GM23338 (cell line): Measurements from ENCODE around the gene SF3B4. TPM values are rescaled to one million over a fixed set of nuclear protein-coding genes. Genes with fewer than 3 reads are reported as not detected.

Experiments
- ATAC-seq: fragments of 200-7000 bp; cut with Tn5 transposase; 3 replicates; pipeline ENCODE4 v1.9.1; 2020
- DNase-seq: peaks from one replicate; pipeline ENCODE4 v3.0.0-alpha.2; 2015; ENCODE audit warnings: low spot score
- H2AFZ ChIP-seq: fragments of 200-600 bp; sonication (generic); 2 replicates; pipeline ENCODE4 v1.8.0; 2016; ENCODE audit warnings: antibody characterized with exemption, mild to moderate bottlenecking, moderate library complexity
- H3F3A ChIP-seq: fragments of 200-600 bp; sonication (generic); replicated peaks from 2 replicates; pipeline ENCODE4 v1.8.0; 2017; ENCODE audit warnings: antibody characterized with exemption, mixed run types, low read depth
- H3K27ac ChIP-seq: fragments of 200-600 bp; sonication (generic); 2 replicates; pipeline ENCODE4 v1.6.1; 2016; ENCODE audit warnings: low read depth
- H3K27me3 ChIP-seq: fragments of 200-600 bp; sonication (generic); 2 replicates; pipeline ENCODE4 v1.8.0; 2016; ENCODE audit warnings: mild to moderate bottlenecking, mixed run types, moderate library complexity; ENCODE audit not compliant: insufficient read depth
- H3K36me3 ChIP-seq: fragments of 200-600 bp; sonication (generic); 2 replicates; pipeline ENCODE4 v1.8.0; 2016; ENCODE audit warnings: mild to moderate bottlenecking; ENCODE audit not compliant: insufficient read depth
- H3K4me1 ChIP-seq: fragments of 200-600 bp; sonication (generic); 2 replicates; pipeline ENCODE4 v1.8.0; 2016; ENCODE audit warnings: mild to moderate bottlenecking, moderate library complexity; ENCODE audit not compliant: insufficient read depth
- H3K4me2 ChIP-seq: fragments of 200-600 bp; sonication (generic); 2 replicates; pipeline ENCODE4 v1.7.1; 2017; ENCODE audit warnings: mixed run types
- H3K4me3 ChIP-seq: fragments of 200-600 bp; sonication (generic); 2 replicates; pipeline ENCODE4 v1.6.1; 2016; ENCODE audit warnings: mixed run types
- H3K79me2 ChIP-seq: fragments of 200-600 bp; sonication (generic); replicated peaks from 2 replicates; pipeline ENCODE4 v1.8.0; 2017; ENCODE audit warnings: mild to moderate bottlenecking; ENCODE audit not compliant: insufficient read depth
- H3K9me2 ChIP-seq: fragments of 200-600 bp; sonication (generic); 2 replicates; pipeline ENCODE4 v1.8.0; 2017; ENCODE audit not compliant: insufficient read depth
- H4K20me1 ChIP-seq: fragments of 200-600 bp; sonication (generic); replicated peaks from 2 replicates; pipeline ENCODE4 v1.8.0; 2017; ENCODE audit warnings: mild to moderate bottlenecking; ENCODE audit not compliant: insufficient read depth
- H3K27ac Mint-ChIP-seq: 2 replicates; pipeline ENCODE4 v1.8.0; 2020; ENCODE audit warnings: inconsistent platforms, mild to moderate bottlenecking, moderate library complexity, mixed read lengths
- H3K27me3 Mint-ChIP-seq: 3 replicates; pipeline ENCODE4 v1.8.0; 2022; ENCODE audit warnings: low read depth, mild to moderate bottlenecking, moderate library complexity, mixed read lengths, inconsistent platforms; ENCODE audit not compliant: insufficient read depth, poor library complexity
- H3K36me3 Mint-ChIP-seq: 3 replicates; pipeline ENCODE4 v1.8.0; 2021; ENCODE audit warnings: low read depth, mild to moderate bottlenecking, inconsistent platforms, moderate library complexity, mixed read lengths
- H3K4me1 Mint-ChIP-seq: 3 replicates; pipeline ENCODE4 v1.8.0; 2020; ENCODE audit warnings: mild to moderate bottlenecking, inconsistent platforms, mixed read lengths
- H3K4me3 Mint-ChIP-seq: 3 replicates; pipeline ENCODE4 v1.8.0; 2021; ENCODE audit warnings: moderate library complexity, mild to moderate bottlenecking, inconsistent platforms, mixed read lengths
- H3K9me3 Mint-ChIP-seq: 3 replicates; pipeline ENCODE4 v1.8.0; 2020; ENCODE audit warnings: moderate library complexity, mild to moderate bottlenecking, inconsistent platforms, mixed read lengths
- CREB1 ChIP-seq: fragments of 250-450 bp; sonication (Bioruptor Pico); IDR thresholded peaks from 2 replicates; pipeline ENCODE4 v1.5.0; 2020; ENCODE audit warnings: low read depth, mild to moderate bottlenecking, moderate library complexity
- CTCF ChIP-seq, 2 experiments: fragments of 200-600 bp in 1 of 2; sonication (generic) in 1 of 2; conservative IDR thresholded peaks; 2 replicates each; pipeline versions ENCODE4 v1.5.1 to v1.6.1; 2016 to 2017; ENCODE audit warnings: antibody characterized with exemption in 2 of 2, low read depth in 2 of 2, mild to moderate bottlenecking in 2 of 2, moderate library complexity in 1 of 2
- ETS1 ChIP-seq: IDR thresholded peaks from 2 replicates; pipeline ENCODE4 v1.6.1; 2016; ENCODE audit warnings: antibody characterized with exemption
- EZH2 ChIP-seq: fragments of 200-600 bp; sonication (generic); IDR thresholded peaks from one replicate; pipeline ENCODE4 v1.8.0; 2017; ENCODE audit warnings: antibody characterized with exemption, mild to moderate bottlenecking, low read depth; ENCODE audit not compliant: unreplicated experiment
- NANOG ChIP-seq: IDR thresholded peaks from 2 replicates; pipeline ENCODE4 v1.6.1; 2016; ENCODE audit warnings: antibody characterized with exemption, borderline replicate concordance
- POLR2AphosphoS5 ChIP-seq: IDR thresholded peaks from 2 replicates; pipeline ENCODE4 v1.6.1; 2016; ENCODE audit warnings: antibody characterized with exemption, low read depth
- REST ChIP-seq: IDR thresholded peaks from one replicate; pipeline ENCODE4 v1.6.1; 2018; ENCODE audit warnings: antibody characterized with exemption; ENCODE audit not compliant: unreplicated experiment
- STAT1 ChIP-seq: IDR thresholded peaks from one replicate; pipeline ENCODE4 v1.6.1; 2016; ENCODE audit warnings: antibody characterized with exemption; ENCODE audit not compliant: unreplicated experiment
- ZNF114 ChIP-seq: fragments of 250-450 bp; sonication (Bioruptor Pico); IDR thresholded peaks from 2 replicates; pipeline ENCODE4 v1.5.0; 2020; ENCODE audit warnings: mild to moderate bottlenecking, moderate library complexity
- ZNF331 ChIP-seq: fragments of 250-450 bp; sonication (Bioruptor Pico); IDR thresholded peaks from 2 replicates; pipeline ENCODE4 v1.5.0; 2020; ENCODE audit warnings: low read depth, mild to moderate bottlenecking, moderate library complexity
- polyA plus RNA-seq: library from polyadenylated mRNA; unstranded; fragments of >200 nt; fragmentation: Nextera tagmentation; extraction: Ambion mirVana; gene quantifications from 2 replicates; pipeline ENCODE4 v1.2.1, GENCODE V29; 2016
- total RNA-seq: library from RNA; depleted of rRNA; stranded (reverse); fragments of >200 nt; shearing (Covaris generic); gene quantifications from 2 replicates; pipeline ENCODE4 v1.2.3, GENCODE V29; 2014

Gene SF3B4
- total and polyA plus RNA-seq, 2 experiments from 2014 or later = 48.7 to 84.0 TPM

GRCh38 chr1:149927563-149928400 lies at the start of gene SF3B4 (continued):
- no peak for TF ChIP-seq CTCF (conservative IDR thresholded peaks at IDR 0.05; ENCODE audit: low read depth in 2 of 2)

GRCh38 chr1:149977345-149977744 lies 49.7 kb upstream of the SF3B4 start:
- Histone ChIP-seq H3K4me2 (no peak overlapping the region), H3K4me1 (no peaks in the 10 kb centered on the region), H2AFZ (no peak overlapping the region), H4K20me1 (peaks cover 15% of the 10 kb centered on the region), H3K79me2 (peaks cover 44% of the 10 kb centered on the region), H3K9me2 (no peaks in the 10 kb centered on the region), H3K27me3 (no peaks in the 10 kb centered on the region), H3F3A (no peaks in the 10 kb centered on the region), H3K27ac (no peak overlapping the region; the same call in 1 of the 2 replicates), H3K4me3 (no peak overlapping the region), H3K36me3 (peaks cover 10% of the 10 kb centered on the region)
- no peaks in the 10 kb centered on the region for H3K27me3 Mint-ChIP-seq
- H3K4me1 Mint-ChIP-seq = no peaks in the 10 kb centered on the region
- no peak for ATAC-seq
- no peak for DNase-seq
- TF ChIP-seq POLR2AphosphoS5 = no peak
- TF ChIP-seq EZH2 = no peak
- no peak for TF ChIP-seq ZNF114 (CRISPR knock-in tag)
- TF ChIP-seq STAT1 = no peak
- TF ChIP-seq REST = no peak
- no peak for TF ChIP-seq CREB1 (CRISPR knock-in tag)
- no peak for TF ChIP-seq ETS1
- no peak for TF ChIP-seq ZNF331
- TF ChIP-seq NANOG = no peak
- 0 out of 2 replicates have a peak overlapping the region, but pooled peaks have one; percentile 32 for H3K27ac Mint-ChIP-seq
- H3K9me3 Mint-ChIP-seq = no peaks in the 10 kb centered on the region
- no peak overlapping the region for H3K4me3 Mint-ChIP-seq
- peaks cover 26% of the 10 kb centered on the region for H3K36me3 Mint-ChIP-seq
